Fibroblast of the conjunctiva (primary cell): ENCODE data around the gene ADAMTS10.
"Not testable (repeated sequence)": the region's sequence is repeated elsewhere in the genome, so short reads cannot be mapped to it uniquely, and the experiment has no call there.

Source experiments
- DNase-seq: peaks from one replicate; pipeline ENCODE4 v3.0.0-alpha.2; 2010; ENCODE audit warnings: low read depth

The ADAMTS10 gene

DNA sequence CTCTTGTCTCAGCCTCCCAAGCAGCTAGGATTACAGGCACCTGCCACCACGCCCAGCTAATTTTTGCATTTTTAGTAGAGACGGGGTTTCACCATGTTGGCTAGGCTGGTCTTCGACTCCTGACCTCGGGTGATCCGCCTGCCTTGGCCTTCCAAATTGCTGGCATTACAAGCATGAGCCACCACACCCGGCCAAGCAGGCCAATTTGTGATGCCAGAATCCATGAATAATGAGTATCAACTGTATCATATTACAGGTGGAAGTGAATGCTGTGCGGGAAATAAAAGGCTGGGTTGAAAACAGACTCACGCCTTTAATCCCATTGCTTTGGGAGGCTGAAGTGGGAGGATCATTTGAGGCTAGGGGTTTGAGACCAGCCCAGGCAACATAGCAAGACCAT is 16.3 kb upstream of the ADAMTS10 start:
- no peak for DNase-seq

DNA sequence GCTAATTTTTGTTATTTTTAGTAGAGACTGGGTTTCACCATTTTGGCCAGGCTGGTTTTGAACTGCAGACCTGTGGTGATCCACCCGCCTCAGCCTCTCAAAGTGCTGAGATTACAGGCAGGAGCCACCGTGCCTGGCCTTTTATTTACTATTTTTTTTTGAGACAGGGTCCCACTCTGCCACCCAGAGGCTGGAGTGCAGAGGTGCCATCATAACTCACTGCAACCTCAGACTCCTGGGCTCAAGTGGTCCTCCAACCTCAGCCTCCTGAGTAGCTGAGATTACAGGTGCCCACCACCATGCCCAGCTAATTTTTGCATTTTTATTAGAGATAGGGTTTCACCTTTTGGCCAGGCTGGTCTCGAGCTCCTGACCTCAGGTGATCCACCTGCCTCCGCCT is 12.4 kb upstream of the ADAMTS10 start:
- not testable (repeated sequence) for DNase-seq

DNA sequence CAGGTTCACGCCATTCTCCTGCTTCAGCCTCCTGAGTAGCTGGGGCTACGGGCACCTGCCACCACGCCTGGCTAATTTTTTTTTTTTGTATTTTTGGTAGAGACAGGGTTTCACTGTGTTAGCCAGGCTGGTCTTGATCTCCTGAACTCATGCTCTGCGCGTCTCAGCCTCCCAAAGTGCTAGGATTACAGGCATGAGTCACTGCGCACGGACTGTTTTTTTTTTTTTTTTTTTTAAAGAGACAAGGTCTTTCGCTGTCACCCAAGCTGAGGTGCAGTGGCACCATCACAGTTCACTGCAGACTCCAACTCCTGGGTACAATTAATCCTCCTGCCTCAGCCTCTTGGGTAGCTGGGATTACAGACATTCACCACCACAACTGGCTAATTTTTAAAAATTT is 8.2 kb upstream of the ADAMTS10 start:
- no peak for DNase-seq

DNA sequence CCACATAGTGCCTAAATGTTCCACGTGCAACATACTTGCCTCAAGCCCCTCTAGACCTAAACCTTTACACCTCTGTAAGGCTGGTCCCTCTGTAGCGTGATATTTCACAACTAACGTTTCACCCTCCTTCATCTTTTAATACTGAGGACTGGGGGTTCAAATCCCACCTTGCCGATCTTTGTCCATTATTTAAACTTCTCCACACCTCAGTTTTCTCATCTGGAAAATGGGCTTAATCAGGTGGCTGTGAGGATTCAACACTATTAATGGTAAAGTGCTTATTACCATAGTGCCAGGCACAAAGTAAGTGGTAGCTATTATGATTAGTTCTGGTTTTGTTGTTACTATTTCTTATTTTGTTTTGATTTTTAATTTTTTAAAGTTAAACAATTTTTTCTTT is 7.5 kb upstream of the ADAMTS10 start:
- no peak for DNase-seq

DNA sequence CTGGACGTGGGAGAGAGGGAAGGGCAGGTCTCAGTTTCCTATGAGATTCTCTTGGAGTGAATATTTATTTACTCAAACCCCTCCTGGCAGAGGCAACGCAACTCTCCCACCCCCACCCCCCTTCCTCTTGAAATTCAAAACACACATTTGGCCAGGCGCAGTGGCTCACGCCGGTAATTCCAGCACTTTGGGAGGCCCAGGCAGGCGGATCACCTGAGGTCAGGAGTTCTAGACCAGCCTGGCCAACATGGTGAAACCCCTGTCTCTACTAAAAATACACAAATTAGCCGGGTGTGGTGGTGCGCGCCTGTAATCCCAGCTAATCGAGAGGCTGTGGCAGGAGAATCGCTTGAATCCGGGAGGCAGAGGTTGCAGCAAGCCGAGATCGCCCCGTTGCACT is 6.8 kb upstream of the ADAMTS10 start:
- not testable (repeated sequence) for DNase-seq

DNA sequence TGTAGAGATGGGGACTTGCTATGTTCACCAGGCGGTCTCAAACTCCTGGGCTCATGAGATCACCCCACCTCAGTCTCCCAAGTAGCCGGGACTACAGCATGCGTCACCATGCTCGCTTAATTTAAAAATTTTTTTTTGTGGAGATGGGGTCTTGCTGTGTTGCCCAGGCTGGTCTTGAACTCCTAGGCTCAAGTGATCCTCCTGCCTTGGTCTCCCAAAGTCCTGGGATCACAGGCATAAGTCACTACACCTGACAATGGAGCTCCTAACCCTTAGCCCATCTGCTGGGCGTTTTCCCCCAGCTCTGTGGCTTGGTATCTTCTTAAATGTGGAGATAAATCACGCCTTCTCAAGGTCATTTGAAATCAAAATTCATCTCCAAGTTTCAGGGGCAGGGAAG is 6.3 kb upstream of the ADAMTS10 start:
- no peak for DNase-seq

DNA sequence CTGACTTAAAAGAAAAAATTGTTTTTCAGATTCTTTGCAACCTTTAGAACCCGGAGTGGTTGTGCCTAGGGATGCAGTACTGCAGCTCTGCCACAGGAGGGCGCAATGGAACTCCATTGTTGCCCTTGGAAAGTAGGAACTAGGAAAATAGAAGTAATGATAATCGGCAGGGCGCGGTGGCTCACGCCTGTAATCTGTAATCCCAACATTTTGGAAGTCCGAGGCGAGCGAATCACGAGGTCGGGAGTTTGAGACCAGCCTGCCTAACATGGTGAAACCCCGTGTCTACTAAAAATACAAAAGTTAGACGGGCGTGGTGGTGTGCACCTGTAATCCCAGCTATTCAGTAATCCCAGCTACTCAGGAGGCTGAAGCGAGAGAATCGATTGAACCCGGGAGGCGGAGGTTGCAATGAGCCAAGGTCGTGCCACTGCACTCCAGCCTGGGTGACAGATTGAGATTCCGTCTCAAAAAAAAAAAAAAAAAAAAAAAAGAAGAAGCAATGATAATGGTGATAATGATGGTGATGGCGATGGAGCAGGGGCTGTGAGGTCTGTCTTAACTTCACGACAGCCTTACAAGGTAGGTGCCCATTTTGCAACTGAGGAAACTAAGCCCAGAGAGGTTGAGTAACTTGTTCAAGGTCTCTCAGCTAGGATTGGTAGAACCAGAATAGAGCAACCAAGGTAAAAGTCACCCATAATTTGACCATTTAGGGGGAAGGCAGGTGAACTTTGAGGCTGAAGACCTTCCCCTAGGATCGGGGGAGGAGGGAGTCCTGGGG is 5.5 kb upstream of the ADAMTS10 start:
- DNase-seq = no peak

DNA sequence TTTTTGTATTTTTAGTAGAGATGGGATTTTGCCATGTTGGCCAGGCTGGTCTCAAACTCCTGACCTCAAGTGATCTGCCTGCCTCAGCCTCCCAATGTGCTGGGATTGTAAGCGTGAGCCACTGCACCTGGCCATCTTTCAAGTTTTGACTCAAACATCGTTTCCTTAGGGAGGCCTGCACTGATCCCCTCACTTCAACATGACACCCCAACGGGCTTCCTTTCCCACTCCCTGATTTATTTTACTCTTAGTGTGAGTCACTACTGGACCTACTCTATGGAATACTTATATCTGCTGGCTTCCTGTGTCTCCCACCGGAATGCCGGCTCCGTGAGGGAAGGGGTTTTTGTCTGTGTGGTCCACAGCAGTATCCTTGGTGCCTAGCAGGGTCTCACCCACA is 4.5 kb upstream of the ADAMTS10 start:
- no peak for DNase-seq

DNA sequence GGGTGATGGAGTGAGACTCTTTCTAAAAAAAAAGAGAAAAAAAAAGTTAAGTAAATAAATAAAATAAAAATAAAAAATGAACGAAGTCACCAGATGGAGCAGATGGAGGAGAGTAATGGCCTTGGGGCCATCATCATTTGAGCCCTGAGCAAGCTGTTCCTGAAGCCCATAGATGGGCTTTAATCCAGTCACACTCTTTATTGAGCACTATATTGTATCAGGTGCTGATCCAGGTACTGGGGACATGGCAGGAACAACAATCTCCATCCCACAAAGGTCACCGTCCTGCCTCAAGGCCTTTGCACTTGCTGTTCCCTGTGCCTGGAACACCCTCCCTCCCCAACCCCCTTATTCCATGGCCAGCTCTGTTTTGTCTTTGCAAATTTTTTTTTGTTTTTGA is 3.9 kb upstream of the ADAMTS10 start:
- no peak for DNase-seq

DNA sequence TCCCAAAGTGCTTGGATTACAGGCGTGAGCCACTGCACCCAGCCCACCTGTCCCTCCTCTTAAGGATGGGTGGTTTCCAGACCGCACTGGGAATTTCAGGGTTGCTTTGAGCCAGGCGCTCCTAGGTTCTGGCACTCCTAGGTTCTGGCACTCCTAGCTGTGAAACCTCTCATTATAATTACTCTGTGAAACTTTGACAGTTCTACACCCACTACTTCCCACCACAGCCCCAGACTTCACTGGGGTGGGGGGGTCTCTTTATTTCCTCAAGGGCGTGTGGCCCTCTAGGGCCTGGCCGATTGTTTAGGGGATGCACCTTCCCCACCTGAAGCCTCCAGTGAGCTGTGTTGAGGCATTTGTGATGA is 2.3 kb upstream of the ADAMTS10 start:
- no peak for DNase-seq

DNA sequence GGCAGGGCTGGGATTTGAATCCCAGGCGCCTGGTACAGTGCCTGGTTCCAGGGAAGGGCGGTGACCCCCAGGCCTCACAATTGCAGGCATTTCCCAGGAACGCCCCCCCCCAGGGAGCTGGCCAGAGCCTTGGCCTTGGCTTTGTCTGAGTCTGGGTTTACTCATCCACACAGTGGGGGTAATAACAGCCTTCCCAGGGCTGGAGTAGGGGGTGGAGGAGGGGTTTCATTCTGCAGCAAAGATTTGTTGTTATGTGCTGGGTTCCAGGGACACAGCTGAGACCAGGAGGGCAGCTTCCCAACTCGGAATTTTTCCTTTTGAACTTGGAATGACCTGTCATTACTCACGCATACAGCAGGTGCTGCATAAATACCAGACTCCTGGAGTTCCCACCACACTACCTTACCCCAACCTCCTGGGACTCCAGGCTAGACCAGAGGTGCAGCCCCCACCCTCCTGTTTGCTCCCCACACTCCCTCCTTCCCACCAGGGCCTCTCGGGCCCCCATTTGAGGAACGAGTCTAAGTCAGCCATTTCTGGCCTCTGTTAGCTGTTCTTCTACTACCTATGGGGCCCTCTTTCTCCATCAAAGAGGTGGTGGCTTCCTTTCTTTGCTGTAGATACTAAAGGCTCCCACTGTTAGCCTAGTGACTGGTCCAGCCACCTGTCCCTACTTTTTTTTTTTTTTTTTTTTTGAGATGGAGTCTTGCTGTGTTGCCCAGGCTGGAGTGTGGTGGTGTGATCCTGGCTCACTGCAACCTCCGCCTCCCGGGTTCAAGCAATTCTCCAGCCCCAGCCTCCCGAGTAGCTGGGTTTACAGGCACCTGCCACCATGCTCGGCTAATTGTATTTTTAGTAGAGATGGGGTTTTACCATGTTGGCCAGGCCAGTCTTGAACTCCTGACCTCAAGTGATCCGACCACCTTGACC is 1.6 kb upstream of the ADAMTS10 start:
- DNase-seq = no peak

DNA sequence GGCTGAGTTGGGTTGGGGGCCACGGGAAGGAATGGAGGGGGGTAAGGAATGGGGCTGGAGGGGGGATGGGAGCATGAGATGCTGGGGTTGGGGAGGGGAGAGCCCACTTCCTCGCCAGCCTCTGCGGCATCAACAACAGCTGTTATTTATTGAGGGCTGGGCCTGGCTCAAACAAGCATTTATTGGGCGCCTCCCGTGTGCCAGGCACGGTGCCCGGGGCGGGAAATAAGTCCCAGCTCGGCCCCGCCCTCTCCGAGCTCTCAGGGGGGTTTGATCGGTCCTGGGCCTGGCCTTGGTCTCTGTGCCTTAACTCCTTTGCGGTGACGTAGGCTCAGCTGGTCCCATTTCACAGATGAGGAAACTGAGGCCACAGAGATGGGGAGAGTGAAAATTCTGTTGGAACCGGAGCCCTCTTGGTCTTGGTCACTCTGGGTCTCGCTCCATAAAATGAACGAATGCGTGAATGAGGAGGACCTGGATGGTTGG is 919 bp upstream of the ADAMTS10 start:
- no peak for DNase-seq

DNA sequence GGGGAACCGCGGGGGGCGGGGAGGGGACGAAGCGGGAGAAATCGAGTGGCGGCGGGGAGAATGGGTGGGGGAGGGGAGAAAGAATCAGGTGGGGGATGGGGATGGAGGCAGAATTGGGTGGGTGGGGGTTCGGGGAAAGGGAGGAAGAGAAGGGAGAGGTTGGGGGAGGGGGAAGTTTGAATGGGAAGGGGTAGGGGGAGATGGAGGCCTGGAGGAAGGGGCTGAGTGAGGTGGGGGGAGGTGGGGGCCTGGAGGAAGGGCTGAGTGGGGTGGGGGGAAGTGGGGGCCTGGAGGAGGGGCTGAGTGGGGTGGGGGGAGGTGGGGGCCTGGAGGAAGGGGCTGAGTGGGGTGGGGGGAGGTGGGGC is 403 bp upstream of the ADAMTS10 start:
- DNase-seq = no peak

DNA sequence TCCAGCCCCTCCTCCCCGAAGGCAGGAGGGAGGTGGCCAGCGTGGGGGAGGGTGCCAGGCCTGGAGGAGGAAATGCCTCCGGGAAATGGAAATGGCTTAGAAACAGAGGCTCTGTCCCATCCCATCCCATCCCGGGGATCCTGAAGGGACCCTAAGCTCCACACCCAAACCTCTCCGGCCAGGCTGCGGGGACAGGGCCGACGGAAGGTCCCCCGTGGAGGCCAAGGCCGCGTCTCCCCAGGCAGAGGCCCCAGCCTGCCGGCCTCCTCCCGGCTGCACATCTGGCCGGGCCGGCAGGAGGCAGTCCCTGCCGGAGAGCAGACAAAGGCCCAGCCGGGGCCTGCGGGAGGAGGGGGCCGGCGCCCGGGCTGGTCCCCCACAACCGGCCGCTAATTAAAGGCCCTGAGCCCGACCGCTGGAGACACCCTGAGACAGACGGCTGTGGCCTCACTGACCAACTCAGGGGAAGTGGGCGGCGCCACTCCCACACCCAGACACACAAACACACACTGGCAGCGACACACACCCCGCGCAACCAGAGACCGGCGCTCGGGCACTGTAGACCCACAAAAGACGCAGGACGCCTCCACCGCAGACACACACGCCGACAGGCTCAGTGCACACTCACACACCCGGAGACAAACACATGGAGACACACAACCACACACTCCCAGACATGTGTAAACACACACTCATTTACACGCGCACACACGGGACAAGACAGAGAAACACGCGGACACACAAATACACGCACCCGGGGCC is 1.1 kb downstream of the ADAMTS10 start:
- no peak for DNase-seq

DNA sequence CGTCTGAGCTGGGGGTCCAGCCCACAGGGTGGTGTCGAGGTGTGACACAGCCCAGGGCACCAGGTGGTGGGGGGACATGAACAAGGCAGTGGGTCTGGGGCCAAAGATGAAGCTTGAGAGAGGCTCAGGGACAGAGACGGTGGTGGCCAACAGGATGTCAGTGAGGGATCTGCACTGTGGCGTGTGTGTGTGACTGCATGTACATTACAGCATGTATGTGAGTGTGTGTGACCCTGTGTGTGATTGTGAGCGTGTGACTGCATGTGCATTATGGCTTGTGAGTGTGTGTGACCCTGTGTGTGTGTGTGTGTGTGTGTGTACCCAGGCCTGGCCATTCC is 1.6 kb downstream of the ADAMTS10 start:
- DNase-seq = no peak

DNA sequence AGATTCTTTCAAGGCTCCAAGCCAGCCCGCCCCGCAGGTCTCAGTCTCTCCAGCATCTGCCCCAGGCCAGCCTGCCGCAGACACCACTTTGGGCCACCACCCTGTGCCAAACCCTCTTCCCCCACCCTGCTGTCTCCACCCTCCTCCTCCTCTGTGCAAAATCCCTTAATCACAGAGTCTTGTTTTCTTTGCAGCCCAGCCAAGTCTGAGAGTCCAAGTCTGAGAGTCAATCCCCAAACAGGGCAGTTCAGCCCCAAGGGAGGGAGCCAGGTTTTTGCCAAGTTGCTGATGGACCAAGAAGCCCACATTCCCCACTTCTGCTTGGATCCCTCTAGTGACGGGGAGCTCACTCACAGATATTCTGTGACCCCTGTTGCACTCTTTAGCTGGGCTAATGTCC is 3.1 kb downstream of the ADAMTS10 start:
- DNase-seq = peak; percentile 43

DNA sequence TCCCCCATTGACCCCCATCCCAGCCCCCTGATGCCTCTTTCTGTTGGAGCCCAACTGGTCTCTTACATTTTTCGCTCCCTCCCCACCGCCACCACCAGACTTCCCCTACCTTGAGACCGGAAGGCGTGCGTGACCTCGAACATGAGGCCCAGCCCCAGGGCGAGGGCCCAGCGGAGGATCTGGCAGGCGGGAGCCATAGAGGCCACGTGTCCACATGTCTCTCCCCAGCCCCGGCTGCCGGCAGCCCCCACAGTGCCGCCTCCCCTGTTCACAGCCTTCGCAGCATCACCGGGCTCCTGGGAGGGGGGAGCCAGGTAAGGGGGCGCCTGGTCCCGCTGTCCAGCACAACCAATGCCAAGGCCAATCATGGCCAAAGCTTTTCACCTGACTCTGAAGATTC is 5.0 kb downstream of the ADAMTS10 start:
- no peak for DNase-seq

DNA sequence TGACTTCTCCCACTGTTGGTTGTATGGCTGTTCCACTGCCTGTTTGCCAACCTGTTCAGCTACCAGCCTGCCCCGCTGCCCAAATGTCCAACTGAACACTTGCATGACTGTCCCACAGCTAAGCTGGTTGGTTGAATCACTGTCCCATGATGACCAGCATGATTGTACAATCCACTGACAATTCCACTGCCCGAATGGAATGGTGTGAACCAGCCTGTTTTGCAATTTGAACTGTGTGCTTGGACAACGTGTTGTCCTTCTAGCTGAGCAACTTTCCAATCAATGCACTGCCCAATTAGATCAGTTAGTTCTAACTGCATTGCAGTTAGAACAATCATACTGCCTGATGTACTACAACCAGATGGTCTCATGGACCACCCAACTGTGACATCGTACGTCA is 8.7 kb downstream of the ADAMTS10 start:
- no peak for DNase-seq

DNA sequence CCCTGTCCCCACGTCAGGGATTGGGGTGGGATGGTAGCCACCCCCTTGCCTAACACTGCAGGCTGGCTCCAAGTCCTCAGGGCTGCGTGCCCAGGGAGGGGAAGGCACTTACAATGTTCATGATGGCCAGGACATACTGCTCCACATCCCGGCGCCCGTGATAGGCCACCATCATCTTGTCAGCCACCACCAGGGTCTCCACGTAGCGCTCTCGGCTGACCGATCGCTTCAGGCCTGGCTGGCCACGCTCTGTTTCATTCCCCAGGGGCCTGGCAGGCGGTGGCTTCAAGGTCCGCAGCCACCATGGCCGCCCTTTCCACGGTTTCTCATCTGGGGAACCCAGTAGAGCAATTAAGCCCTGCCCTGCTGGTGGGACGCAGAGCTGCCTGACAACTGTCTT is 9.7 kb downstream of the ADAMTS10 start:
- no peak for DNase-seq

DNA sequence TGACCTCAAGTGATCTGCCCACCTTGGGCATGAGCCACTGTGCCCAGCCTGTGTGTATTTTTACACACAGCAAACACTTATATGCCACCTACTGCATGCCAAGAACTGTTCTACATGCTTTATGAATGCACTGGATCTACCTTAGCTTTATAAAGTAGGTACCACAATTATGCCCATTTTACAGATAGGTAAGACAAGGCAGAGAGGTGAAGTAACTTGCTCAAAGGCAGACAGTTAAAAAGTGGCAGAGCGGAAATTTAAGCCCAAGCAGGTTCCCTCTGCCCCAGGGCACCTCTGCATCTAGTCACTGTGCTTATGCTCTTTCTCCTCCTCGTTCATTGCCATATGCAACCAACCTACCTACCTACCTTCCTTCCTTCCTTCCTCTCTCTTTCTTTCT is 10.5 kb downstream of the ADAMTS10 start:
- no peak for DNase-seq

DNA sequence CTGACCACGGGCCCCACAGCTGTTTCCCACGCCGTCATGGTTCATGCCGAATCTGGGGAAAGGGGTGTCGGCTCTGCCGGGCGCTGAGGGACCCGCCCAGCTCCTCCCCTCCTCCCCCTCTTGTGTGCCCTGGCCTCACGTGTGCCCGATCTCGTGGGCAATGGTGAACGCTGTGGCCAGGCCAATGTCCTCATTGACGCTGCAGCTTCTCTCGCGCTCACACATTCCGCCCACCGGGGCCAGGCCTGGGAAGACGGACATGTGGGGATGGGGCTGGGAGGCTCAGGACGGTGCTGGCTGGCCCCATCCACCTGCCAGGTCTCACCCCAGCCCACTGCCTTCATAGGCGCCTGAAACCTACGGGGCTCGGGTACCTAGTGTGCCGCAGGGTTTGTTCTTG is 14.3 kb downstream of the ADAMTS10 start:
- no peak for DNase-seq

DNA sequence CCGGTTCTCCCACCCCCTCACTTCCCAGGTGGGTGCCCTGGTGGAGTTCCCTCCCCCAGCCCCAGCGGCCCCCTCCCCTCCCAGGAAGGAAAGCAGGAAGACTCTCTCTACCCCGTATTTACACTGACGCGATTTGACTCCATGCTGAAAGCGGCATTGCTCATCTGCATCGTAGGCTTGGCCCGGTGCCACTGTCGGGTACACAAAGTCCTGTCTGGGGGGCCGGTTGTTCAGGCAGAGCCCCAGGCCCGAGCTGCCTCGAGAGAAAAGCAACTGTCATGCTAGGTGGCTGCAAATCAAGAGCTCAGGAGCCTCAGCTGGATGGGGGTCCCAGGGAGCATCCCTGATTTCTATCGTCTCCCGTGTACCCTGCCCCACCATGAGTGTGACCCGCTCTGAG is 14.9 kb downstream of the ADAMTS10 start:
- no peak for DNase-seq

DNA sequence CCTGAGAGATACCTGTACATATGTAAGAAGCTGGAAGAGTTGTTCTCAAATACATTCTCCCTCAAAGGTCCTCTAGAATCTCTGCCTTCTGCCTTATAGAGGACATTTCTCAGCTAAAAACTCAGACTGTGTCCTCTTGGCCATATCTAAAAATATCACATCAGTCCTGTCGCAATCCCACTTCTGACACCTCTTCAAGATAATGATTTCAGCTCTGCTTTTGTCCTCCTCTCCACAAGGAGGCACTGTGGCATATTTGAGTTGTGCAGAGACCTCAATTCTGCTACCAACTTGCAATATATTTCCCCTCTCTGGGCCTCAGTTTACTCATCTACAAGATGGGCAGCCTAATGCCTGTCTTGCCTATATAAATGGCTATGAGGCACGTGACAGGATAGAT is 16.6 kb downstream of the ADAMTS10 start:
- no peak for DNase-seq
